GM18502 (cell line): Measurements from ENCODE around the gene SAMD1.
"Not testable (repeated sequence)": the region's sequence is repeated elsewhere in the genome, so short reads cannot be mapped to it uniquely, and the experiment has no call there.

Source experiments
- ATAC-seq: cut with Tn5 transposase; IDR thresholded peaks from one replicate; pipeline ENCODE4 v1.9.1; 2021; ENCODE audit warnings: mild to moderate bottlenecking; ENCODE audit not compliant: unreplicated experiment, poor library complexity

Gene SAMD1

DNA sequence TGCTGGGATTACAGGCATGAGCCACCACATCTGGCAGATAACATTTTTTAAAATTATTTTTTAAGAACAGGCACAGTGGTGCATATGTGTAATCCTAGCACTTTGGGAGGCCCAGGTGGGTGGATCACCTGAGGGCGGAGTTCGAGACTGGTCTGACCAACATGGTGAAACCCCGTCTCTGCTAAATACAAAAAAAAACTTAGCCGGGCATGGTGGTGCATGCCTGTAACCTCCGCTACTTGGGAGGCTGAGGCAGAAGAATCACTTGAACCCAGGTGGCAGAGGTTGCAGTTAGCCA lies 28.0 kb downstream of the SAMD1 start:
- ATAC-seq: no peak

DNA sequence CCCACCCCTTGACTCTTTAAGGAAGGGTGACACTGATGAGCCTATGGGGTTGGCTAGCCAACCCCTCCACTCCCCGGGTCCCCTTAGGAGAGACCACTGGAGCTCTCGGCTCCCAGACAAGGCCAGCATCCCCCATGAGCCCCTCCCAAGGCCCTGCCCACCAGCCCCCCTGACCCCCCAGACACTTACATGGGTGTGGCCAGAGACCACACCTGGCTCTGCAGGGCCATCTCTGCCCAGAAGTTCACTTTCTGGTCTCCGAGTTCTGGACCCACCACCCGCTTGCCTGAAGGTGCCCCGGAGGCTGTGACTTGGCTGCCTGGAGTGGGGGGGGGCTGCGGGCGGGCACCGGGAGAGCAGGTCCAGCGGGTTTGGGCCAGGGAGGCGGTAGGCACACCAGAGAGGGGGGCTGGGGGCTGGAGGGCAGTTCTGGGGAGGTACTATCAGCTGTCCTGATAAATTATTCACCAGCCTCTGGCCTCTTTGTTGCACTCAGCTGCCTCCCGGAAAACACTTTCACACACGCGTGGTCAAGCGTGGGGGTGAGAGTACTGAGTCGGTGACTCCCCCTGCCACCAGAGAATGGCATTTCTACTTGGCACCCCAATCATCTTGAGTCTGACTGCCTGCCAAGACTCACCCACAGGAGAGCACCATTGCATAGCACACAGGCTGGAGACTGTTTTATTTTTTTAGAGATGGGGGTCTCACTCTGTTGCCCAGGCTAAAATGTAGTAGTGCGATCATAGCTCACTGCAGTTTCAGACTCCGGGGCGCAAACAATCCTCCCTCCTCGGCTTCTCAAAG lies 28.6 kb downstream of the SAMD1 start, which contains the start of gene PALM3:
Gene PALM3 (minus strand): TSS at position 326 of the 807 bp plus-strand sequence. CDS start 96 bp downstream, at position 230.
- no peak for ATAC-seq

DNA sequence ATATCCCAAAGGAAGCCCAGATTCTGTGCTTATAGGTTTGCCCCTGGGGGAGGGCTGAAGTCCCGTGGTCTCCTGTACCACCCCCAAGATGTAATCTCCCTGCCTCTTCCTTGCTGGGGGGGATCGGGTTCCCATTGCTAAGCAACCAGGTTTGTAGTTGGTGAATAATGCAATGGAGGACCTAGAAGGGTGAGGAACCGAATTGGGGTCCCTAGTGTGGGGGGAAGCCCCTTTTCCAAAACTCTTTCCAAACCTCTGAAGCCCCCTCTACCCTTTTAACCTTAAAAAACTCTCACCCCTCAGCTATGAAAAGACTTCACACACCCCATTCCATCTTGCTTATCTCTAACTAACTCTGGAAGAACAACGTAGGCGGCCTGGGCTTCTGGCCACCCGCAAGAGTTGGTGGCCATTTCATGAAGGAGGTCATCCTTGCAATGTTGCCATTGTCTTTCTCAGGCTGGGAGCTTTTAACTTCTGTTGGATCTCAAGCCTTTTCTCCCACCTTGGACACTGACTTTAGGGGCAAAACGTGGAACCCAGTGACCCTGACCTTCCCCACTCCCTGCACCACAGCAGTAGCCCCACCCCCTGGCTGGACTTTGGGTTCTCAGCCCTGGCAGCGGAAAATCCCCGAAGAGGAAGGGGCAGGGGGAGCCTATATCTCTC lies 29.3 kb downstream of the SAMD1 start:
- no peak for ATAC-seq

DNA sequence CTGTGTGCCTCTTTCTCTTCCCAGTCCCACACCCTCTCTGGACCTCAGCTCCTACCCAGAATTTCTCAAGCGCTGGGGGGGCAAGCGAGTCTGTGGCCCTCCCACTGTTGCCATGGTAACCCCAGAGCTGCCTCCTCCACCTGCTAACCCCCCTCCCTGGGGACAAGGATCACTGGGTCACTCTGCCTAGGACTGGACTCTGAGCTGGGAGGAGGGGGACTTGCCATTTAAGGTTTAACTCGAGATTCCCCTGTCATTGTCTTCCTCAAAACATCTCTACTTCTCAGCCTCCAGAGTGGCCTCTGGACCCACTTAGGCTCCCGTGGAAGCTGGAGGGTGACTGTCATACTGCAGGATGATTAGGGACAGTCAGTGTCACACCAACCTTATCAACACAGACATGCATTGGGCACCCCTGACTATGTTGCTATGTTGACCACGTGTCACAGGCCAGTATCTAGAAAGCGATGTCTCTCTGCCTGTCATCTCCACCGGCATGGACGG lies 30.8 kb downstream of the SAMD1 start:
- no peak for ATAC-seq

DNA sequence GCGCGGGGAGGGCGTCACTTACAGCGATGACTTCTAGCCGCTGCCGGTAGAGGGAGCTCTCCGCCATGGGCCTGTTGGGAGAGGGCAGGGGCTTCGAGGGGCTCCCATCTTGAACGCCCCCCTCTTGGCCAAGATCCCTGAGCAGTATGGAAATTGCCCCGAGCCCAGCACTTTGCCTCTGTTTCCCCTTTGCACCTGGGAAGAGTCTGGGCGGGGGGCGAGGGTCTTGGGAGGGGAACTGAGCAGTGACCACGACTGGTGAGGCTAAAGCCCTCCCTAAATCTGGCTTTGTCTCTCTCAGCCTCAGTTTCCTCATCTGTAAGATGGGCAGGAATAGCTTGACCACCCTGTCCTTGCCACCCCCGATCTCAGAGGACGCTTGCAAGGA lies 31.5 kb downstream of the SAMD1 start:
- ATAC-seq: no peak

DNA sequence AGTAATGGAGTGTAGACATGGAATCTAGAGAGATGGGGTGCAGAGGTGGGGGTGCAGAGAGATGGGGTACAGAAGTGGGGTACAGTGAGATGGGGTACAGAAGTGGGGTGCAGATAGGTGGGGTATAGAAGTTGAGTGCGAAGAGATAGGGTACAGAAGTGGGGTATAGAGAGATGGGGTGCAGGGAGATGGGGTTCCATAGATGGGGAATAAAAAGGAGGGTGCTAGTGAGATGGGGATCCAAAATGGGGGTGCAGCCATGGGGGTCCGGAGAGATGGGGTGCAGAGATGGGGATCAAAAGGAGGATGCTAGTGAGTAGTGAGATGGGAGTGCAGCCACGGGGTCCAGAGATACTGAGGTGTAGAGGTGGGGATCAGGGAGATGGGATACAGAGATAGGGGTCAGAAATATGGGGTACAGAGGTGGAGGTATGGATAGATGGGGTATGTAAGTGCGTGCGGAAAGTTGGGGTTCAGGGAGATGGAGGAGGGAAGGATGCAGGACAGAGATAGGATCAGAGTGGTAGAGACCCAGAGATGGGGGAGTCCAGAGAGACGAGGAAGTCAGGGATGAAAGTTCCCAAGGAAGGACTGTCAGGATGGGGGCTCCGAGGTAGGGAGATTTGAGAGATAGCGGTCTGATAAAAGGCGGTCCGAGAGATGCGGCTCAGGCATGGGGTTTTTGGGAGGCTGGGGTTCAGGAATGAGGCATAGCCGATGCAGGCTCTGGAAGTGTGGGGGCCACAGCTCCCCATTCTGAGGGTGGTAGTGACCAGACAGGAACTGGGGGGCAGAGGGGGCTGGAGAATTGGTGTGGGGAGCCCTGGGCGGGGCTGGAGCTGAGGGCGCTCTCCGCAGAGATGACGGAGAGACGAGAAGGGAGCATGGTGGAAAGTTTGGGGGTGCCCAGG lies 32.1 kb downstream of the SAMD1 start:
- ATAC-seq: no peak

DNA sequence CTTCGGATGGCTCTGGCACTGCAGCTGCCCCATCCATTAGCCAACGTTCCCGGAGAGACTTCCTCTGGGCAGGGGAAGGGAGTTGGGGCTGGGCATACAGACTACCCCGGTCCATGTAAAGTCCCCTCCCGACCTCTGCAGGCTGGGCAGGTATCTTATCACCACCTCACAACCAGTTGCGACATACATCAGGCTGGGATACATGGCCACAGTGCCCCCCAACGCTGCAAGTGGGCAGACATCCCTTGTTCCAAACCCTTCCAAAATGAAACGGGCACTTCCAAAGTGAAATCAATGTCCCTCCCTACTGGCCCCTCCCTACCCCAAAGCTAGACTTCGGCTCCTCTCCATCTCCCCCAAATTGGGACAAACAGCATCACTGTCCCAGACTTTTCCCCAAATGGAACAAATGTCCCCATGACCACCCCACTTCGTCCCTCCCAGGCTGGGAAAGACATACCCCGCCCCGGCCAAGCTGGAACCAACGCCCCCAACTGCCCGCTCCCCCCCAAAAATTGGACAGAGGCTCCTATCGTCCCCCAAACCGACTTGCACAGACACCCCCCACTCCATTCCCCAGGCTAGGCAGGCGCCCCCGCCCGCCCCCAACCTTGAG lies 33.7 kb downstream of the SAMD1 start:
- no peak for ATAC-seq

DNA sequence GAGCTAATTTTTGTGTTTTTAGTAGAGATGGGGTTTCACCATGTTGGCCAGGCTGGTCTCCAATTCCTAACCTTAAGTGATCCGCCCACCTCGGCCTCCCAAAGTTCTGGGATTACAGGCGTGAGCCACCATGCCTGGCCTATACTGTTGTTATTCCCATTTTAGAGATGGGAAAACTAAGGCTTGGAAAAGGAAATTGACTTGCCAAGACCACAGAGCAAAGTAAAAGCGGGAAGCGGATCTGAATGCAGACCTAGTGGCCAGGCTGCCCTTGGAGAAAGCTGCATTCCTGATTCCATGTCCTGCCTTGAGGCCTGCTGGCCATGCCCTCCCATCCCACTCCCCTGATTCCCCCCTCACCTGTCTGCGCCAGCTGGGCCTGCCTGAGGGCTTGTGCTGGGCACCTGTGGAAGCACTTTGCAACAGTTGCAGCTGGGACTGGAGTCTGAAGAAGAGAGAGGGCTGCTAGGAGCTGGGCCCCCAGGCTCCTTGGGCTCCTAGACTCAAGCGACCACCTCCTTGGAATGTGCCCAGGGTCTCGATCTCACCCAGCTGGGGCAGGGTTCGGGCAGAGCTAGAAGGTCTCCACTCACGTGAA lies 34.4 kb downstream of the SAMD1 start:
- no peak for ATAC-seq

DNA sequence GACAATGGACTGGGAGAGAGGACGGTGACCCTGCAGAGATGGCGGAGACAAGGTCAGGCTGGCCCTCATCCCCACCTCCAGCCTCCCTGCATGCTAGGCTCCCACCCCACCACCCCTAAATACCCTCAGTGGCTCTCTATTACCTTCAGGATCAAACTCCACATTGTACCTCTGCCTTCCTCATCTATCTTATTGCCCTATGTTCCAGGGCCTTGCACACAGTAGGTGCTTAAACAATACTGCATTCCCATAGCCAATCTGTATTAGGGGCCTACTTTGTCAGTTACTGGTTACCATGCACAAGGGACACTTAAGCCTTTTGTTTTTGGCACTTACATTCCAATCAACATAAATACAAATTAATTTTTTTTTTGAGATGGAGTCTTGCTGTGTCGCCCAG lies 35.2 kb downstream of the SAMD1 start:
- no peak for ATAC-seq

DNA sequence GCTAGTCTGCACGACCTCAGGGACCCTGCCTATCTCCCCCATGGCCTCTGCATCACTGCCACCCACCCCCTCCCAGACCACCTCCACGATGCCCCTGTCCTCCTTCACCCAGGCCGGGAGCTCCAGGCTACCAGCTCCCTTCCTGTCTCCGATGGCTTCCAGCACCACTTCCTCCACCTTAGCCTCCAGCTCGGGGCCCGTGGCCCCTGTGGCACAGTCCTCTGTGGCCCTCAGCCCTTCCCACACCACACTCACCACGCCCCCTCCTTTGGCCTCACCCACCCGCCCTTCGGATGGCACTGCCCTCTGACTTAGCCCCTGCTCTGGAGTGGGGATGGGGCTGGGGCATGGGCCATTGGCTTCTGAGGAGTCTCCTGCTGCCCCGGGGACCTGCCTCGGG lies 35.8 kb downstream of the SAMD1 start:
- ATAC-seq: no peak

DNA sequence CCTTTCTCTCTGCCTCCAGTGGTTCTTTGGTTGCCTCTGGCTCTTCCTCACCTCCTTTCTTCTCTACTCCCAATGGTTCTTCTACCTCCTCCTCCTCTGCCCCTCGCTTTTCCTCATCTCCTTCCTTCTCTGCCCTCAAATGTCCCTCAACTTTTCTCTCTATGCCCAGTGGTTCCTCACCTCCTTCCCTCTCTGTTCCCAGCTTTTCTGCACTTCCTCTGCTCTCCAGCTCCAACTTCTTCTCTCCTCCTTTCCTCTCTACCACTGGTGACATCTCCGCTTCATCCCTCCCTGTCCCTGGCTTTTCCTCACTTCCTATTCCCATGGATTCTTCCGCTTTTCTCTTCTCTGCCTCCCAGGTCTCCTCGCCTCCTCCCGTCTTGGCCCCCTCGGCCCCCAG lies 36.5 kb downstream of the SAMD1 start:
- no peak for ATAC-seq

DNA sequence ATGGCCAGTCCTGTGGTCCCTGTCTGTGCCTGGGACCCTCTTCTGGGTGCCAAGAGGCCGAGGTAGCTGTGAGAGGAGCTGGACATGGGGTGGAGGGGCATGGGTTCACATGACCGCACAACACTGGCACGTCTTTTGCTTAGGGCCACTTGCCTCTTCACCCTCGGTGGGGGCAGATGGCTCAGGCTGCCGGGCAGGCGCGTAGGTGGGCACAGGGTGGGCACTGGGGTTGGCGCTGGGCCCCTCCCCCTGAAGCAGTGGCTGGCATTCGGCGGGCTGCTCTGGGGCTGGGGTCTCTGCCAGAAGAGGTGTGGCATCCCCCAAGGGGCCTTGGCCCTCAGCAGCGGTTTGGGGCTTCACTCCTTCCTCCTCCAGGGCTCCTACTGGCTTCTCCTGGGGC lies 37.1 kb downstream of the SAMD1 start:
- no peak for ATAC-seq

DNA sequence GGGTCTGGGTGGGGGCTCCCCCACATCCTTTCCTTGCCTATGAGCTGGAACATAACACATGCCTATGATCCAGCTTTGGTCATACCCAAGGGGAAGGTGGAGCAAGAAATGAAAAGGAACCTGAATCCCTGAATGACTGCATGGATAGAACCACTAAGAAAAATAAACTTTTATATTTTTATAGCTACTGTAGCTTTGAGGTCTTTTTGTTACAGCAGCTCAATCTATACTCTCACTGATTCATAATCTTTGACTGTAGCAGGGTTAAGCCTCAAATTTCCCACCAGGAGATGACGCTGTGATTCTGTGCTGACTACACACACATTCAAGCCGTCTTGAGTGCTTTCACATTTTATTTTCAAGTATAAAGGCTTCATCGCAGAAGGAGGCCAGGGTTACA lies 37.5 kb downstream of the SAMD1 start:
- no peak for ATAC-seq

DNA sequence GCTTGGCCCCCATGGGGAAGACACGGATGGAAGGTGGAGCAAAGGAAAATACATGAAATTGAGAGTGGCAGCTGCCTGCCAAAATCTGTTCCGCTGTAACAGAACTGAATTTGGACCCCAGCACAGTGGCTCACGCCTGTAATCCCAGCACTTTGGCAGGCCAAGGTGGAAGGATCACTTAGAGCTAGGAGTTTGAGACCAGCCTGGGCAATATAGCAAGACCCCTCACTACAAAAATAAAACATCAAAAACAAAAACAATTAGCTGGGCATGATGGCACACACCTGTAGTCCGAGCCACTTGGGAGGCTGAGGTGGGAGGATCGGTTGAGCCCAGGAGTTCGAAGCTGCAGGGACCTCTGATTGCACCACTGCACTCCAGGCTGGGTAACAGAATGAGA lies 38.1 kb downstream of the SAMD1 start:
- ATAC-seq: no peak

DNA sequence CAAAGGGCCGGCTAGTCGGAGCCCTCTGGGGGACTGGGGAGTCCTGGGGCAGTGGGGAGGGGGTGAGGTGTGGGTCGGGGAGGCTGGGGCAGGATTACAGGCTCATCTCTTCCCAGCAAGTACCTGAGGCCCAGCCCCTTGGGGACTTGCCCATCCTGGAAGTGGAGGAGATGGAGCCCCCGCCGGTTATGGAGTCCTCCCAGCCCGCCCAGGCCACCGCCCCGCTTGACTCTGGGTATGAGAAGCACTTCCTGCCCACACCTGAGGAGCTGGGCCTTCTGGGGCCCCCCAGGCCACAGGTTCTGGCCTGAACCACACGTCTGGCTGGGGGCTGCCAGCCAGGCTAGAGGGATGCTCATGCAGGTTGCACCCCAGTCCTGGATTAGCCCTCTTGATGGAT lies 38.6 kb downstream of the SAMD1 start:
- ATAC-seq: no peak

DNA sequence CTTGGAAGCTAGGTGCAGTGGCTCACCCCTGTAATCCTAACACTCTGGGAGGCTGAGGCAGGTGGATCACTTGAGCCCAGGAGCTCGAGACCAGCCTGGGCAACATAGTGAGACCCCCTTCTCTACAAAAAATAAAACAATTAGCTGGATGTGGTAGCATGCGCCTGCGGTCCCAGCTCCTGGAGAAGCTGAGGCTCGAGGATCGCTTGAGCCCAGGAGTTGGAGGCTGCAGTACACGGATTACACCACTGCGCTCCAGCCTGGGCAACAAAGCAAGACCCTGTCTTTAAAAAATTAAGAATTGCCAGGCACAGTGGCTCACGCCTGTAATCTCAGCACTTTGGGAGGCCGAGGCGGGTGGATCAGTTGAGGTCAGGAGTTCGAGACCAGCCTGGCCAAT lies 39.6 kb downstream of the SAMD1 start:
- not testable (repeated sequence) for ATAC-seq

DNA sequence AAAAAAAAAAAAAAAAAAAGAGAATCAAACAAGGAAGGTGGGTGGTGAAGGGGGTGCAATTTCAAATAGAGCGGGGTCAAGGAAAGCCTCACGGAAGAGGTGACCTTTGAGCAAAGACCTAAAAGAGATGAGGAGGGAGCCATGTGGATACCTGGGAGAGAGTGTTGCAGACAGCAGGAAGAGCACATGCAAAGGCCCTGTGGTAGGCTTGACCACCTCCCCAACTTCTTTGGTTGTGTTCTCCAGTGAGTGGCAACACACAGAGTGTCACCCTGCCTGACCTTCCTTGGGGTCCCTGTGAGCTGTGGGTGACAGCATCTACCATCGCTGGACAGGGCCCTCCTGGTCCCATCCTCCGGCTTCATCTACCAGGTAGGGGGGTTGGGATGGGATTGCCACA lies 40.0 kb downstream of the SAMD1 start:
- ATAC-seq: no peak

DNA sequence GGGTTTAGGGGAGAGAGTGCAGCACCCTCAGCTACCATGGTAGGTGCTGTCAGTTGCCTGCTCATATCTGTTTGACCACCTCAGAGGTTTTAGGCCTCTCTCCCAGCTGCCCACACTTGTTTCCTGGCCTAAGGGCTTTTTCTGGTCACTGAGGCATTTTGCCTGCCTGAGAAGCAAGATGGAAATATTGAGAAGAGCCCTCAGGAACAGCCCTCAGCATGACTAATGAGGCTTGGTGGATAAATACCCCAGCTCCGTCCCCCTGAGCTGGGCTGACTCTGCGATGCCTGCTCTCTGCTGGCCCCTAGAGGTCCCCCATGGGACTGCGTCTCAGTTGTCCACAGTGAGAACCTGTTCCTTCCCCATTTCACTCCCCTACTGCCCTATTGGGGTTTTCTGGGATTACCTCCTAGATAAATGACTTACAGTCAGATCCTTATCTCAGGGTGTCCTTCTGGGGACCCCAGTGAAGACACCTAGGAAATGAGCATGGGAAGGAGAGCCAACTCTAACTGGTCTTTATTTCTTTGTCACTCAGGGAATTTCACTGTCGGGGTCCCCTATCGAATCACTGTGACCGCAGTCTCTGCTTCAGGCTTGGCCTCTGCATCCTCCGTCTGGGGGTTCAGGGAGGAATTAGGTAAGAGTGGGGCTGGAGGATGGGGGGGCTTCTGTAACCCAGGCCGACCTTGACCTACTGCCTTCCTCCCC lies 42.0 kb downstream of the SAMD1 start:
- ATAC-seq: no peak

DNA sequence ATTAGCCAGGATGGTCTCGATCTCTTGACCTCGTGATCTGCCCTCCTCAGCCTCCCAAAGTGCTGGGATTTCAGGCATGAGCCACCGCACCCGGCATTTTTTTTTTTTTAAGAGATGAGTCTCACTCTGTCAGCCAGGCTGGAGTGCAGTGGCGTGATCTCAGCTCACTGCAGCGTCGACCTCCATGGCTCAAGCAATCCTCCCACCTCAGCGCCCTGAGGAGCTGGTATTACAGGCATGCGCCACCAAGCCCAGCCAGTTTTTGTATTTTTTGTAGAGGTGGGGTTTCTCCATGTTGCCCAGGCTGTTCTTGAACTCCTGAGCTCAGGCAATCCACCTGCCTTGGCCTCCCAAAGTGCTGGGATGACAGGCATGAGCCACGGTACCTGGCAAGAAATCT lies 42.7 kb downstream of the SAMD1 start:
- ATAC-seq: not testable (repeated sequence)
